Mammary microvascular endothelial cell (primary cell): ENCODE results near the gene CTU1. TPM values are rescaled to one million over a fixed set of nuclear protein-coding genes. Genes with fewer than 3 reads are reported as not detected.

Source experiments
- total RNA-seq: library from RNA; depleted of rRNA; stranded (reverse); fragments of >200 nt; gene quantifications from 2 replicates; pipeline ENCODE4 v1.2.3, GENCODE V29; 2015

Gene CTU1
- total RNA-seq, result 12.1 and 14.8 TPM in 2 replicates

DNA sequence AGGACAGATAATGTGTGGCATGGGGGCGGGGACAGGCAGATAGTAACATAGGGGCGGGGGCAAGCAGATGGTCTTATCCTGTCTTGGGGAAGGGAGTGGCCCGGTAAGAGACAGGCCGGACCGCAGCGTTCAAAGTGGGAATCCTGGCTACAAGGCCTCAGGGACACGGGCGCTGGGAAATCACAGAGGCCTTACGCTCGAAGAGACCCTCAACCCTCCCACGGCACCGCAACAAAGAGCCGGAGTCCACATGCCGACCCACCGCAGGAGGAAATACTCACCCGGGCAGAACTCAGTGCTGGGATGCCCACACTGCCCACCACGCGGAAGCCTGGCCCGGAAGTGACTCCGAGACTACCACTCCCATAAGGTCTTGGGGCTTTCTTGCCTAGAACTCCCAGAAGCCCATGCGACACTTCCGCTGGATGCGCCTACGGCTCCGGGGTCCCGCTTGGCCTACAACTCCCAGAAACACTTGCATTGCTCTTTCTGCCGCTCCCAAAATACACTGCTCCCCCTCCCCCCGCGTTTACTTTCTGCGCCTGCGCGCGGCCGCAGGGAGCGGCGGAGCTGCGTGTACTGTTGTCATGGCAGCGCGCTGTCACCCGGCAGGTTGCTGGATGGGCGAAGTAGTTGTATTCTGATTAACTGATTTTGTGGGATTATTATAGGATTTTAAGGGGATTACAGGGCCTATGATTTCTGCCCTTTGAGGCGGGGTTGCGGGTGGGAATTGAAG is at the start of gene CTU1:
Gene CTU1 (minus strand): TSS at position 344 of the 739 bp plus-strand sequence. CDS start 3,840 bp downstream, outside the sequence.

DNA sequence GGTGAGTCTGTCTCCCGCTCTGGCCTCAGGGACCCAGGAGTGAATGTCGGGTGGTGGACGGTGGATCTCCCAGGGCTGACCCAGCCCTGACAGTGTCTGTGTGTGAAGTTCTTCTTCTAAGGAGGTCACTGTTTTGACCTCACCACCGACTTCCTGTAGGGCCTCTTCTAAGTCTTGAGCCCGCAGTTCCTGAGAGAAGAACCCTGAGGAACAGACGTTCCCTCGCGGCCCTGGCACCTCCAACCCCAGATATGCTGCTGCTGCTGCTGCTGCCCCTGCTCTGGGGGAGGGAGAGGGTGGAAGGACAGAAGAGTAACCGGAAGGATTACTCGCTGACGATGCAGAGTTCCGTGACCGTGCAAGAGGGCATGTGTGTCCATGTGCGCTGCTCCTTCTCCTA is 33.9 kb upstream of the CTU1 start, which contains the start of gene SIGLEC7:
Gene SIGLEC7 (plus strand): TSS at position 183 of the 400 bp plus-strand sequence. CDS start 69 bp downstream, at position 252.

DNA sequence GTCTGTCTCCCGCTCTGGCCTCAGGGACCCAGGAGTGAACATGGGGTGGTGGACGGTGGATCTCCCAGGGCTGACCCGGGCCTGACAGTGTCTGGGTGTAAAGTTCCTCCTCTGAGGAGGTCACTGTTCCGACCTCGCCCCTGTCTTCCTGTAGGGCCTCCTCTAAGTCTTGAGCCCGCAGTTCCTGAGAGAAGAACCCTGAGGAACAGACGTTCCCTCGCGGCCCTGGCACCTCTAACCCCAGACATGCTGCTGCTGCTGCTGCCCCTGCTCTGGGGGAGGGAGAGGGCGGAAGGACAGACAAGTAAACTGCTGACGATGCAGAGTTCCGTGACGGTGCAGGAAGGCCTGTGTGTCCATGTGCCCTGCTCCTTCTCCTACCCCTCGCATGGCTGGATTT is 16.5 kb upstream of the CTU1 start, which contains the start of gene SIGLEC9:
Gene SIGLEC9 (plus strand): TSS at position 178 of the 400 bp plus-strand sequence. CDS start 69 bp downstream, at position 247.

DNA sequence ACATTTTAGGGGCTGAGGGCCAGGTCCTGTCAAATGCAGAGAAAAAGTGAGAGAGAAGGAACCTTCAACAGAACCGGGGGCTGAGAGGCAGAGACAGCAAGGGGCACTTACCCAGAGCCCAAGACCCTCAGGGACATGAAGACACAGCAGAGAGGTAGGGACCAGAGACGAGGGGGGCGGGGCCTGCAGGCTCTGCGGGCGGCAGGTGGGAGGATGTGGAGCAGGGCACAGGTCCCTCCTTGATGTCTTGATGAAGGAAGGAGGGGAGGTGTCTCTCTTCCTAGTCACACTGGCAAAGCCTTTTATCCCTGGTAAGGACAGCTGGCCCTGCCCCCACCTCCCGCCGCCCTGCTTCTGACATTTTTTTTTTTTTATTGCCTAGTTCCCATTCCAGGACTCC is 25.6 kb downstream of the CTU1 start, which contains the start of gene KLK14:
Gene KLK14 (minus strand): TSS at position 277 of the 400 bp plus-strand sequence. CDS start 273 bp downstream, at position 4.

DNA sequence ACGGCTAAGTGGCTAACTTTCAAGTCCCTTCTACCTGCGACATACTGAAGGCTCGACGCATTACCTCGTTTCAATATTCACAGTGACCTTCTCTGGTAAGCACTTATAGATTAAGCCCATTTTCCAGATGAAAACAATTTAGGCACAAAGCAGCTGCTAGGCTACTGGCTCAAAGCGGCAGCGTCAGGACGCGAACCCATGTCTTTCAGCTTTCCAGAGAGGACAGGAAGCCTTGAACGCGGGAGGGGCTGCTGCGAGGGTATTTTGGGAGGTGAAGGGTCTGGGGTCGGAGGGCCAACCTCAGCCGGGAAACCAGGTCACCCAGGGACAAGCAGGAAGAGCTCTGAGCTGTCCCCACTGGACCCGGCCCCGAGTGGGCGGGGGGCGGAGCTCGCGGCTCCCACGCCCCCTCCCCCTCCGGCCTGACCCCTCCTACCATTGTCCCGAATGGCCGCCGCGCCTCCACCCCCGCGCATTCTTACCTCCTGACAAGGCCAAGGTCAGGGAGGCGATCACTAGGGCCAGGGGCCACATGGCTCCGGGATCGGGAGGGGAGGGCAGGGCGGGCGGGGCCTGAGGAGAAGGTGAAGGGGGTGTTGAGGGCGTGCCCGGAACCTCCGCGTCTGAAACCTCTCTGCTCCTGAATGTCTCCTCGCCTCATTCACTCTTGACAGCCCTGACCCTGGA is 43.5 kb downstream of the CTU1 start, which contains the start of gene KLK13:
Gene KLK13 (minus strand): TSS at position 559 of the 687 bp plus-strand sequence. CDS start 25 bp downstream, at position 534.

Other genes starting within 250 kb of the CTU1 start
- gene KLK2, start 235.0 kb downstream of the CTU1 start, total RNA-seq, result not detected in 2 replicates
- not detected in 2 replicates for gene KLK4, start 197.0 kb downstream of the CTU1 start, total RNA-seq
- gene KLK5, start 155.4 kb downstream of the CTU1 start, total RNA-seq, result not detected in 2 replicates
- gene KLK6, start 138.8 kb downstream of the CTU1 start, total RNA-seq, result not detected in 2 replicates
- not detected in 2 replicates for gene KLK7, start 124.5 kb downstream of the CTU1 start, total RNA-seq
- not detected in 2 replicates for gene KLK8, start 106.8 kb downstream of the CTU1 start, total RNA-seq
- not detected in 2 replicates for gene KLK10, start 88.7 kb downstream of the CTU1 start, total RNA-seq
- gene KLK11, start 81.8 kb downstream of the CTU1 start, total RNA-seq, result not detected in 2 replicates
- gene KLK12, start 73.4 kb downstream of the CTU1 start, total RNA-seq, result not detected in 2 replicates
- not detected in 2 replicates for gene KLK13, start 43.3 kb downstream of the CTU1 start, total RNA-seq
- not detected in 2 replicates for gene KLK14, start 25.5 kb downstream of the CTU1 start, total RNA-seq
- not detected in 2 replicates for gene SIGLEC9, start 16.5 kb upstream of the CTU1 start, total RNA-seq
- not detected in 2 replicates for gene SIGLEC7, start 33.9 kb upstream of the CTU1 start, total RNA-seq
- not detected in 2 replicates for gene CD33, start 116.7 kb upstream of the CTU1 start, total RNA-seq
- gene SIGLECL1, start 142.7 kb upstream of the CTU1 start, total RNA-seq, result not detected in 2 replicates
- not detected in 2 replicates for gene IGLON5, start 203.2 kb upstream of the CTU1 start, total RNA-seq
- 0.27 and 0.39 TPM in 2 replicates for gene VSIG10L, start 233.7 kb upstream of the CTU1 start, total RNA-seq